ENCODE data around the gene BBX. TPM values are rescaled to one million over a fixed set of nuclear protein-coding genes. Genes with fewer than 3 reads are reported as not detected.

Gene BBX
- total RNA-seq (2021) (45.0 to 52.0 TPM (median 49.3 TPM) in 3 replicates), Bru-seq, nascent RNA (percentile 87 among the genes with signal in this experiment)
- long read RNA-seq, experiment 1, full-length matches to known transcripts = 11 of 63 reads
- long read RNA-seq, experiment 1, partial matches to known transcripts = 38 of 63 reads
- long read RNA-seq, experiment 1, other reads (novel, unspliced or antisense) = 14 of 63 reads
- long read RNA-seq, experiment 2, full-length matches to known transcripts = 5 of 51 reads
- long read RNA-seq, experiment 2, partial matches to known transcripts = 2 of 51 reads
- long read RNA-seq, experiment 2, other reads (novel, unspliced or antisense) = 44 of 51 reads
- long read RNA-seq, experiment 3, full-length matches to known transcripts = 1 of 26 reads
- long read RNA-seq, experiment 3, partial matches to known transcripts = 23 of 26 reads
- long read RNA-seq, experiment 3, other reads (novel, unspliced or antisense) = 2 of 26 reads

DNA sequence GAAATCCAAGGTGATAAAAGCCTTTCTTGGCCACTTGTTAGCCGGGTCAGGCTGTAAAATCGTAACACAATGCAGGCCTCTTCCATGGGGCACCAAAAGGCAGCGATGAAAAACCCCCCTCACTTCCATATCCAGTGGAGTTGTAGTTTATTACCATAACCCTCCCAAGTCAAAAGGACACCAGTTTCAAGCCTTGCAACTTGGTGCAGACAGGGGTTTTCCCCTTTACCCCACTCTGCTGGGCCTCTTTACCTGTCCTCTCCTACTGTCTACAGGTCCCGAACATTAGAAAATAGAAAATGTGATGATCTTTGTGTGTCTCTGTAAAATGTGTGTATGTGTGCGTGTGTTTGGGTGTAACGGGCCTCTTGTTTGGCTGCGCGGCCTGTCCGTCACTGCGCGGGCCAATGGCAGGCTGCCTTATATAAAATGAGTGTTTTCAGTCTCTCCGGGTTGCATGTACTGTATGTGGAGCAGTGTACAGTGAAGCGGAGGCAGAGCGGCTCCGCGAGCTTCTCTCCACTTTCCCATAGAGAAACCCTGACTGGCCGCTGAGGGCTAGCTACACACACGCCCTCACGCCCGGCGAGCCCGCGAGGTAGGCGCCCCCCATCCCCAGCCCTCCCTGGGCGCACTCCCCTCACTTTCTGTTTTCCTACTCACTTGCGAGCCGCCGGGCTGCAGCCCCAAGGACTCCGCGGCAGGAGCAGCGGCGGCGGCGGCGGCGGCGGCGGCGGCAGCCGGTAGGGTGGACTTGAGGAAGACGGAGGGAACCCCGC lies at the start of gene BBX:
TSS of gene BBX (plus strand) at position 453 of the 779 bp plus-strand sequence. CDS start 187,499 bp downstream, outside the sequence.
- Mint-ChIP-seq H3K9me3 (no peaks in the 10 kb centered on the region), H3K36me3 (peaks cover 11% of the 10 kb centered on the region), H3K27ac (peak within 1 kb of the TSS; percentile 3; the same call in 1 of the 2 replicates), H3K4me1 (peaks cover 19% of the 10 kb centered on the region), H3K4me3 (peak within 1 kb of the TSS; percentile 94), H3K27me3 (ENCODE audit: low read depth) (peaks cover 10% of the 10 kb centered on the region)
- TF ChIP-seq NFYB (CRISPR knock-in tag; conservative IDR thresholded peaks at IDR 0.05; ENCODE audit: low read depth) (peak; percentile 88), SP1 (CRISPR knock-in tag; conservative IDR thresholded peaks at IDR 0.05) (0 out of 2 replicates have a peak, but pooled peaks have one; percentile 13), TCF7 (CRISPR knock-in tag; IDR thresholded peaks at IDR 0.05; ENCODE audit: low read depth) (no peak), SMAD4 (CRISPR knock-in tag; IDR thresholded peaks at IDR 0.05) (no peak)
- ATAC-seq (peak; percentile 87), DNase-seq (ENCODE audit: low spot score) (peak; percentile 80)
- CTCF ChIA-PET = interaction anchor here (1.1 kb wide), 1 partner anchor 93 kb away, joined by 3 read pairs; no protein-coding TSS in a partner anchor
- POLR2A ChIA-PET = interaction anchor here (0.6 kb wide), 2 partner anchors 91 to 93 kb away, joined by 3 to 4 read pairs; no protein-coding TSS in a partner anchor

DNA sequence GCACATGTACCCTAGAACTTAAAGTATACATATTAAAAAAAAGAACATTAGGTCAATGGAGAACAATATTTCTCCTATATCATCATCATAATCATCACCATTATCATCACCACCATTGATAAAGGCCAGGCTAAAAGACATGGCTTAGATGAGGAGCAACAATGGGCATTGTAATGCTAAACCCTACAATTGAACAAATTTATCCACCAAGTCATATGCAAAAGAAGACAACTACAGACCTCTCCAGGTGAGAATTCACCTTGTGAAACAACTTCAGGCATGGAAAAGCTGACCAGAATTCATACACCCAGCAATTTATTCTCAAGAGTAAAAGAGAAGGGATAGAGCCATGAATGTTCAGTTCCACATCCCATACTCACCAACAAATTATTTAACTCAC lies 46.3 kb upstream of the BBX start:
- Mint-ChIP-seq H3K9me3 (peaks cover 52% of the 10 kb centered on the region), H3K27me3 (ENCODE audit: low read depth) (peaks cover 2% of the 10 kb centered on the region), H3K4me1 (peaks cover 24% of the 10 kb centered on the region), H3K27ac (peak overlapping the region; percentile 5; the same call in 1 of the 2 replicates), H3K4me3 (no peak overlapping the region), H3K36me3 (peaks cover 20% of the 10 kb centered on the region)
- CTCF ChIA-PET = no interaction called here
- TF ChIP-seq, protein P1, sequence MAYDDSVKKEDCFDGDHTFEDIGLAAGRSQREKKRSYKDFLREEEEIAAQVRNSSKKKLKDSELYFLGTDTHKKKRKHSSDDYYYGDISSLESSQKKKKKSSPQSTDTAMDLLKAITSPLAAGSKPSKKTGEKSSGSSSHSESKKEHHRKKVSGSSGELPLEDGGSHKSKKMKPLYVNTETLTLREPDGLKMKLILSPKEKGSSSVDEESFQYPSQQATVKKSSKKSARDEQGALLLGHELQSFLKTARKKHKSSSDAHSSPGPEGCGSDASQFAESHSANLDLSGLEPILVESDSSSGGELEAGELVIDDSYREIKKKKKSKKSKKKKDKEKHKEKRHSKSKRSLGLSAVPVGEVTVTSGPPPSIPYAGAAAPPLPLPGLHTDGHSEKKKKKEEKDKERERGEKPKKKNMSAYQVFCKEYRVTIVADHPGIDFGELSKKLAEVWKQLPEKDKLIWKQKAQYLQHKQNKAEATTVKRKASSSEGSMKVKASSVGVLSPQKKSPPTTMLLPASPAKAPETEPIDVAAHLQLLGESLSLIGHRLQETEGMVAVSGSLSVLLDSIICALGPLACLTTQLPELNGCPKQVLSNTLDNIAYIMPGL (CRISPR knock-in tag; IDR thresholded peaks at IDR 0.05) = no peak
- TF ChIP-seq, protein P2, sequence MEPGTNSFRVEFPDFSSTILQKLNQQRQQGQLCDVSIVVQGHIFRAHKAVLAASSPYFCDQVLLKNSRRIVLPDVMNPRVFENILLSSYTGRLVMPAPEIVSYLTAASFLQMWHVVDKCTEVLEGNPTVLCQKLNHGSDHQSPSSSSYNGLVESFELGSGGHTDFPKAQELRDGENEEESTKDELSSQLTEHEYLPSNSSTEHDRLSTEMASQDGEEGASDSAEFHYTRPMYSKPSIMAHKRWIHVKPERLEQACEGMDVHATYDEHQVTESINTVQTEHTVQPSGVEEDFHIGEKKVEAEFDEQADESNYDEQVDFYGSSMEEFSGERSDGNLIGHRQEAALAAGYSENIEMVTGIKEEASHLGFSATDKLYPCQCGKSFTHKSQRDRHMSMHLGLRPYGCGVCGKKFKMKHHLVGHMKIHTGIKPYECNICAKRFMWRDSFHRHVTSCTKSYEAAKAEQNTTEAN (CRISPR knock-in tag; IDR thresholded peaks at IDR 0.05) = no peak
- no peak for TF ChIP-seq CREB1 (CRISPR knock-in tag; IDR thresholded peaks at IDR 0.05)
- no peak for TF ChIP-seq GRHL2 (CRISPR knock-in tag; IDR thresholded peaks at IDR 0.05; ENCODE audit: insufficient replicate concordance, severe bottlenecking)
- no peak for TF ChIP-seq ZNF423 (CRISPR knock-in tag; IDR thresholded peaks at IDR 0.05)
- TF ChIP-seq ZBTB21 (CRISPR knock-in tag; IDR thresholded peaks at IDR 0.05; ENCODE audit: borderline replicate concordance) = no peak
- TF ChIP-seq HMGA2 (CRISPR knock-in tag; IDR thresholded peaks at IDR 0.05) = no peak
- no peak for TF ChIP-seq ATF2 (CRISPR knock-in tag; IDR thresholded peaks at IDR 0.05; ENCODE audit: borderline replicate concordance, low read depth)
- no peak for TF ChIP-seq NFYB (CRISPR knock-in tag; conservative IDR thresholded peaks at IDR 0.05; ENCODE audit: low read depth)
- TF ChIP-seq TEAD4 (CRISPR knock-in tag; IDR thresholded peaks at IDR 0.05) = no peak
- TF ChIP-seq NFE2L1 (CRISPR knock-in tag; IDR thresholded peaks at IDR 0.05) = no peak
- no peak for TF ChIP-seq JAZF1 (CRISPR knock-in tag; IDR thresholded peaks at IDR 0.05)
- no peak for TF ChIP-seq ATF1 (CRISPR knock-in tag; IDR thresholded peaks at IDR 0.05)
- TF ChIP-seq ZNF416 (CRISPR knock-in tag; IDR thresholded peaks at IDR 0.05) = no peak
- no peak for TF ChIP-seq AFF4 (CRISPR knock-in tag; IDR thresholded peaks at IDR 0.05; ENCODE audit: borderline replicate concordance)
- no peak for TF ChIP-seq TEAD1 (CRISPR knock-in tag; IDR thresholded peaks at IDR 0.05)
- POLR2A ChIA-PET = no interaction called here
- DNase-seq (ENCODE audit: low spot score) (no peak), ATAC-seq (peak; percentile 77)

All from WTC11 (cell line).